Mesendoderm (in vitro differentiated cells): ENCODE measurements around the gene GET4.
"Not testable (repeated sequence)": the region's sequence is repeated elsewhere in the genome, so short reads cannot be mapped to it uniquely, and the experiment has no call there.

Experiments
- DNase-seq: peaks from one replicate; pipeline ENCODE4 v3.0.0; 2013
- H2AK5ac ChIP-seq: 2 replicates; pipeline ENCODE4 v1.6.1; 2013; ENCODE audit warnings: low read length, inconsistent platforms
- H2BK120ac ChIP-seq: 2 replicates; pipeline ENCODE4 v1.6.1; 2013; ENCODE audit warnings: low read depth, mild to moderate bottlenecking, low read length, moderate library complexity, mixed read lengths
- H2BK15ac ChIP-seq: replicated peaks from 2 replicates; pipeline ENCODE4 v1.6.1; 2013; ENCODE audit warnings: low read depth, mild to moderate bottlenecking, moderate library complexity
- H2BK5ac ChIP-seq: 2 replicates; pipeline ENCODE4 v1.6.1; 2013; ENCODE audit warnings: low read length, inconsistent platforms
- H3K18ac ChIP-seq: 2 replicates; pipeline ENCODE4 v1.6.1; 2013; ENCODE audit warnings: mild to moderate bottlenecking, low read length, mixed read lengths
- H3K23ac ChIP-seq: one replicate; pipeline ENCODE4 v1.6.1; 2013; ENCODE audit warnings: low read length
- H3K27ac ChIP-seq: 2 replicates; pipeline ENCODE4 v1.5.1; 2013; ENCODE audit warnings: low read depth, mild to moderate bottlenecking, inconsistent platforms, low read length, moderate library complexity
- H3K27me3 ChIP-seq: 2 replicates; pipeline ENCODE4 v1.6.1; 2013; ENCODE audit warnings: low read length, control low read depth, mild to moderate bottlenecking, inconsistent platforms; ENCODE audit not compliant: insufficient read depth, poor library complexity
- H3K36me3 ChIP-seq: 2 replicates; pipeline ENCODE4 v1.6.1; 2013; ENCODE audit warnings: low read length, inconsistent platforms; ENCODE audit not compliant: control insufficient read depth, insufficient read depth
- H3K4ac ChIP-seq: one replicate; pipeline ENCODE4 v1.6.1; 2013; ENCODE audit warnings: low read depth, mild to moderate bottlenecking, low read length, moderate library complexity
- H3K4me1 ChIP-seq: 2 replicates; pipeline ENCODE4 v1.6.1; 2013; ENCODE audit warnings: low read depth, low read length, inconsistent platforms; ENCODE audit not compliant: control insufficient read depth
- H3K4me2 ChIP-seq: 2 replicates; pipeline ENCODE4 v1.6.1; 2013; ENCODE audit warnings: low read length
- H3K4me3 ChIP-seq: 2 replicates; pipeline ENCODE4 v1.5.1; 2013; ENCODE audit warnings: mild to moderate bottlenecking, low read length
- H3K56ac ChIP-seq: one replicate; pipeline ENCODE4 v1.6.1; 2013; ENCODE audit warnings: low read length
- H3K79me1 ChIP-seq: 2 replicates; pipeline ENCODE4 v1.6.1; 2013; ENCODE audit warnings: low read length, inconsistent platforms
- H3K79me2 ChIP-seq: 2 replicates; pipeline ENCODE4 v1.6.1; 2013; ENCODE audit warnings: mild to moderate bottlenecking, low read length; ENCODE audit not compliant: control insufficient read depth, insufficient read depth
- H3K9ac ChIP-seq: 2 replicates; pipeline ENCODE4 v1.6.1; 2013; ENCODE audit warnings: low read length, inconsistent platforms
- H4K5ac ChIP-seq: one replicate; pipeline ENCODE4 v1.6.1; 2013; ENCODE audit warnings: low read length
- H4K8ac ChIP-seq: one replicate; pipeline ENCODE4 v1.6.1; 2013; ENCODE audit warnings: low read depth, mild to moderate bottlenecking, control low read depth, low read length, moderate library complexity
- WGBS: extraction: QIAGEN DNeasy Blood & Tissue Kit; methylation state at CpG from one replicate; pipeline ENCODE4 v1.1.7; 2013; ENCODE audit warnings: low lambda C conversion rate, missing lambda C conversion rate; ENCODE audit not compliant: insufficient coverage; ENCODE audit errors: extremely low coverage; 5-methylcytosine and 5-hydroxymethylcytosine counted together

GET4 gene

GRCh38 chr7:868189-868486, 8.2 kb upstream of the GET4 start:
- Histone ChIP-seq H3K18ac (no peak overlapping the region), H3K56ac (no peak overlapping the region), H3K4me3 (no peak overlapping the region), H3K4me2 (no peak overlapping the region), H3K4ac (no peak overlapping the region), H3K27ac (no peak overlapping the region), H4K8ac (no peak overlapping the region), H2BK120ac (no peak overlapping the region), H3K36me3 (peaks cover 12% of the 10 kb centered on the region), H3K23ac (no peak overlapping the region), H3K79me1 (no peaks in the 10 kb centered on the region), H3K79me2 (no peaks in the 10 kb centered on the region), H4K5ac (no peak overlapping the region), H2BK15ac (no peak overlapping the region), H2AK5ac (no peak overlapping the region), H3K4me1 (no peaks in the 10 kb centered on the region), H2BK5ac (no peak overlapping the region), H3K27me3 (no peaks in the 10 kb centered on the region), H3K9ac (no peak overlapping the region)
- no peak for DNase-seq
- WGBS = no CpG with 5 or more reads among the region's 17 CpGs

GRCh38 chr7:869348-869747, 7.0 kb upstream of the GET4 start:
- Histone ChIP-seq H3K36me3 (peaks cover 12% of the 10 kb centered on the region), H3K4me1 (peaks cover 3% of the 10 kb centered on the region), H2BK120ac (no peak overlapping the region), H3K4me2 (no peak overlapping the region), H3K79me1 (no peaks in the 10 kb centered on the region), H2AK5ac (no peak overlapping the region), H3K79me2 (no peaks in the 10 kb centered on the region), H3K4me3 (no peak overlapping the region), H2BK15ac (no peak overlapping the region), H3K9ac (no peak overlapping the region), H3K18ac (no peak overlapping the region), H3K27ac (no peak overlapping the region), H2BK5ac (no peak overlapping the region), H4K5ac (no peak overlapping the region), H3K27me3 (no peaks in the 10 kb centered on the region), H4K8ac (no peak overlapping the region), H3K4ac (no peak overlapping the region), H3K23ac (no peak overlapping the region), H3K56ac (no peak overlapping the region)
- DNase-seq = no peak
- WGBS = no CpG with 5 or more reads among the region's 14 CpGs

- no peak overlapping the region for H3K4me3 ChIP-seq
- no peak overlapping the region for H4K5ac ChIP-seq
- H3K4me2 ChIP-seq = no peak overlapping the region
- no peak overlapping the region for H3K9ac ChIP-seq
- H3K56ac ChIP-seq = no peak overlapping the region
- H3K36me3 ChIP-seq = peaks cover 6% of the 10 kb centered on the region
- no peak overlapping the region for H3K18ac ChIP-seq
- H3K4ac ChIP-seq = no peak overlapping the region
- H2BK5ac ChIP-seq = no peak overlapping the region
- H3K4me1 ChIP-seq = peaks cover 5% of the 10 kb centered on the region
- H2BK15ac ChIP-seq = no peak overlapping the region
- no peaks in the 10 kb centered on the region for H3K27me3 ChIP-seq
- no peak for DNase-seq
- H3K79me1 ChIP-seq = peaks cover 2% of the 10 kb centered on the region
- no CpG with 5 or more reads among the region's 14 CpGs for WGBS
- no peak overlapping the region for H4K8ac ChIP-seq
- no peak overlapping the region for H2AK5ac ChIP-seq
- no peak overlapping the region for H3K23ac ChIP-seq
- H3K79me2 ChIP-seq = peaks cover 2% of the 10 kb centered on the region
- H3K27ac ChIP-seq = no peak overlapping the region
- no peak overlapping the region for H2BK120ac ChIP-seq
Observed at GRCh38 chr7:871900-872537, 4.3 kb upstream of the GET4 start.

GRCh38 chr7:872685-873084, 3.7 kb upstream of the GET4 start:
- H3K56ac ChIP-seq, H3K4me3 ChIP-seq: not testable (repeated sequence)

GRCh38 chr7:873367-874002, 2.9 kb upstream of the GET4 start:
- Histone ChIP-seq H4K8ac (no peak overlapping the region), H2BK120ac (no peak overlapping the region), H3K4ac (peak overlapping the region; percentile 74), H3K56ac (peak overlapping the region; percentile 25), H2AK5ac (no peak overlapping the region), H2BK5ac (no peak overlapping the region), H3K79me2 (peaks cover 11% of the 10 kb centered on the region), H3K27me3 (no peaks in the 10 kb centered on the region), H3K18ac (no peak overlapping the region), H3K27ac (peak overlapping the region; percentile 27), H3K9ac (peak overlapping the region; percentile 30), H3K4me2 (no peak overlapping the region), H4K5ac (peak overlapping the region; percentile 77), H3K36me3 (peaks cover 6% of the 10 kb centered on the region), H2BK15ac (no peak overlapping the region), H3K23ac (no peak overlapping the region), H3K4me3 (no peak overlapping the region), H3K4me1 (peaks cover 8% of the 10 kb centered on the region), H3K79me1 (peaks cover 5% of the 10 kb centered on the region)
- peak; percentile 95 for DNase-seq
- WGBS = no CpG with 5 or more reads among the region's 18 CpGs

More at GRCh38 chr7:872685-873084, 3.7 kb upstream of the GET4 start:
- H2BK5ac ChIP-seq, H3K4me1 ChIP-seq, H2BK120ac ChIP-seq, H3K23ac ChIP-seq, H3K27me3 ChIP-seq, H3K18ac ChIP-seq, H3K36me3 ChIP-seq, H4K8ac ChIP-seq, H3K79me2 ChIP-seq, H3K27ac ChIP-seq, H2AK5ac ChIP-seq, H3K4me2 ChIP-seq, H3K79me1 ChIP-seq, H2BK15ac ChIP-seq, H3K9ac ChIP-seq, DNase-seq, H3K4ac ChIP-seq, H4K5ac ChIP-seq: not testable (repeated sequence)
- no CpG with 5 or more reads among the region's 19 CpGs for WGBS
